ENCODE data around the gene OR10H4. TPM values are rescaled to one million over a fixed set of nuclear protein-coding genes. Genes with fewer than 3 reads are reported as not detected.

Gene OR10H4
- total and polyA plus RNA-seq, 2 experiments from 2014 or later = not detected

- Mint-ChIP-seq H3K4me1 (no peaks in the 10 kb centered on the region), H3K27me3 (ENCODE audit: insufficient read depth, low read depth, poor library complexity) (peaks cover 3% of the 10 kb centered on the region), H3K4me3 (no peak within 1 kb of the TSS), H3K36me3 (ENCODE audit: low read depth) (peaks cover 21% of the 10 kb centered on the region), H3K27ac (no peak within 1 kb of the TSS), H3K9me3 (peaks cover 76% of the 10 kb centered on the region)
- H3K9me2 ChIP-seq (ENCODE audit: insufficient read depth) = no peaks in the 10 kb centered on the region
- no peaks in the 10 kb centered on the region for H4K20me1 ChIP-seq (replicated peaks; ENCODE audit: insufficient read depth)
- H2AFZ ChIP-seq = no peak within 1 kb of the TSS
- no peaks in the 10 kb centered on the region; the same call in 1 of the 2 replicates for H3K36me3 ChIP-seq (ENCODE audit: insufficient read depth)
- H3K4me1 ChIP-seq (ENCODE audit: insufficient read depth) = no peaks in the 10 kb centered on the region
- TF ChIP-seq JUNB (IDR thresholded peaks at IDR 0.05; ENCODE audit: unreplicated experiment) = no peak
- no peak for TF ChIP-seq CREB1 (CRISPR knock-in tag; IDR thresholded peaks at IDR 0.05; ENCODE audit: low read depth)
- TF ChIP-seq STAT1 (IDR thresholded peaks at IDR 0.05; ENCODE audit: unreplicated experiment) = no peak
- no peak for TF ChIP-seq CTCF (conservative IDR thresholded peaks at IDR 0.05; ENCODE audit: low read depth in 2 of 2)
- no peak for TF ChIP-seq ZNF331 (CRISPR knock-in tag; IDR thresholded peaks at IDR 0.05; ENCODE audit: low read depth)
- no peak for TF ChIP-seq ETS1 (IDR thresholded peaks at IDR 0.05)
- H3K27me3 ChIP-seq (ENCODE audit: insufficient read depth) = no peaks in the 10 kb centered on the region
- no peak within 1 kb of the TSS for H3K4me3 ChIP-seq
- H3K79me2 ChIP-seq (replicated peaks; ENCODE audit: insufficient read depth) = no peaks in the 10 kb centered on the region
- DNase-seq (ENCODE audit: low spot score) = no peak
- H3K4me2 ChIP-seq = no peak within 1 kb of the TSS
- H3F3A ChIP-seq (replicated peaks; ENCODE audit: low read depth) = no peaks in the 10 kb centered on the region
- no peak within 1 kb of the TSS for H3K27ac ChIP-seq (ENCODE audit: low read depth)
- ATAC-seq = no peak
Measured at GRCh38 chr19:15934332-15935078, 14.3 kb upstream of the OR10H4 start, which contains the start of gene CYP4F11. CYP4F11 (minus strand) TSS chr19:15934529; CDS start chr19:15934408, 121 bp downstream.

GRCh38 chr19:15935167-15935702 is 13.6 kb upstream of the OR10H4 start:
- no peaks in the 10 kb centered on the region for H3K79me2 ChIP-seq (replicated peaks; ENCODE audit: insufficient read depth)
- no peaks in the 10 kb centered on the region; the same call in 1 of the 2 replicates for H3K36me3 ChIP-seq (ENCODE audit: insufficient read depth)
- H4K20me1 ChIP-seq (replicated peaks; ENCODE audit: insufficient read depth) = no peaks in the 10 kb centered on the region
- no peaks in the 10 kb centered on the region for H3K9me2 ChIP-seq (ENCODE audit: insufficient read depth)
- Mint-ChIP-seq H3K9me3 (peaks cover 76% of the 10 kb centered on the region), H3K36me3 (ENCODE audit: low read depth) (peaks cover 17% of the 10 kb centered on the region), H3K4me3 (no peak overlapping the region), H3K27ac (no peak overlapping the region), H3K4me1 (no peaks in the 10 kb centered on the region), H3K27me3 (ENCODE audit: insufficient read depth, low read depth, poor library complexity) (peaks cover 3% of the 10 kb centered on the region)
- H3K4me3 ChIP-seq = no peak overlapping the region
- no peaks in the 10 kb centered on the region for H3F3A ChIP-seq (replicated peaks; ENCODE audit: low read depth)
- ATAC-seq (no peak), DNase-seq (ENCODE audit: low spot score) (no peak)
- H3K27me3 ChIP-seq (ENCODE audit: insufficient read depth) = no peaks in the 10 kb centered on the region
- no peak overlapping the region for H3K27ac ChIP-seq (ENCODE audit: low read depth)
- no peak overlapping the region for H3K4me2 ChIP-seq
- no peak for TF ChIP-seq EZH2 (IDR thresholded peaks at IDR 0.05; ENCODE audit: low read depth, unreplicated experiment)
- no peak for TF ChIP-seq JUNB (IDR thresholded peaks at IDR 0.05; ENCODE audit: unreplicated experiment)
- TF ChIP-seq NANOG (IDR thresholded peaks at IDR 0.05; ENCODE audit: borderline replicate concordance) = no peak
- TF ChIP-seq ZNF114 (CRISPR knock-in tag; IDR thresholded peaks at IDR 0.05) = no peak
- TF ChIP-seq EZH2phosphoT487 (IDR thresholded peaks at IDR 0.05; ENCODE audit: unreplicated experiment) = no peak
- no peak for TF ChIP-seq ZNF462 (CRISPR knock-in tag; IDR thresholded peaks at IDR 0.05)
- TF ChIP-seq POLR2AphosphoS5 (IDR thresholded peaks at IDR 0.05; ENCODE audit: low read depth) = no peak
- H3K4me1 ChIP-seq (ENCODE audit: insufficient read depth) = no peaks in the 10 kb centered on the region
- no peak overlapping the region for H2AFZ ChIP-seq
